HEK293 (cell line): Measurements from ENCODE around the gene TDRD10.

Experiments
- BCL6B ChIP-seq: fragments of 450-650 bp; formaldehyde crosslinking; IDR thresholded peaks from 2 replicates; pipeline ENCODE4 v1.5.1; 2017; ENCODE audit warnings: missing biosample characterization, missing genetic modification characterization
- HOXC10 ChIP-seq: sonication (generic); formaldehyde crosslinking; IDR thresholded peaks from 2 replicates; pipeline ENCODE4 v1.8.1; 2023; ENCODE audit warnings: mild to moderate bottlenecking, missing genetic modification reagents
- HOXD13 ChIP-seq: sonication (generic); formaldehyde crosslinking; IDR thresholded peaks from 2 replicates; pipeline ENCODE4 v1.8.0; 2022; ENCODE audit warnings: missing genetic modification reagents, borderline replicate concordance
- KLF1 ChIP-seq: fragments of 450-650 bp; formaldehyde crosslinking; IDR thresholded peaks from 2 replicates; pipeline ENCODE4 v1.5.1; 2016; ENCODE audit warnings: missing biosample characterization, missing genetic modification characterization
- KLF16 ChIP-seq: fragments of 450-650 bp; formaldehyde crosslinking; IDR thresholded peaks from 2 replicates; pipeline ENCODE4 v1.5.1; 2017; ENCODE audit warnings: missing biosample characterization, missing genetic modification characterization
- RBAK ChIP-seq: fragments of 450-650 bp; formaldehyde crosslinking; IDR thresholded peaks from 2 replicates; pipeline ENCODE4 v1.5.1; 2016; ENCODE audit warnings: missing biosample characterization, missing genetic modification characterization
- SP7 ChIP-seq: fragments of 450-650 bp; formaldehyde crosslinking; IDR thresholded peaks from 2 replicates; pipeline ENCODE4 v1.5.1; 2016; ENCODE audit warnings: missing biosample characterization, missing genetic modification characterization
- ZFP41 ChIP-seq: fragments of 450-650 bp; formaldehyde crosslinking; IDR thresholded peaks from 2 replicates; pipeline ENCODE4 v1.5.1; 2016; ENCODE audit warnings: missing biosample characterization, missing genetic modification characterization, borderline replicate concordance
- ZNF202 ChIP-seq: fragments of 450-650 bp; formaldehyde crosslinking; IDR thresholded peaks from 2 replicates; pipeline ENCODE4 v1.5.1; 2016; ENCODE audit warnings: missing biosample characterization, missing genetic modification characterization, borderline replicate concordance
- ZNF214 ChIP-seq: fragments of 450-650 bp; formaldehyde crosslinking; IDR thresholded peaks from 2 replicates; pipeline ENCODE4 v1.5.1; 2017; ENCODE audit warnings: missing biosample characterization, mild to moderate bottlenecking, missing genetic modification characterization, borderline replicate concordance
- ZNF324 ChIP-seq: fragments of 450-650 bp; formaldehyde crosslinking; IDR thresholded peaks from 2 replicates; pipeline ENCODE4 v1.5.1; 2016; ENCODE audit warnings: missing biosample characterization, missing genetic modification characterization
- ZNF341 ChIP-seq: fragments of 450-650 bp; formaldehyde crosslinking; IDR thresholded peaks from 2 replicates; pipeline ENCODE4; 2016; ENCODE audit warnings: low read depth, missing biosample characterization, missing genetic modification characterization
- ZNF394 ChIP-seq: fragments of 450-650 bp; formaldehyde crosslinking; IDR thresholded peaks from 2 replicates; pipeline ENCODE4 v1.5.1; 2016; ENCODE audit warnings: missing biosample characterization, missing genetic modification characterization, mild to moderate bottlenecking, moderate library complexity, borderline replicate concordance
- ZNF433 ChIP-seq: fragments of 450-650 bp; formaldehyde crosslinking; IDR thresholded peaks from 2 replicates; pipeline ENCODE4 v1.5.1; 2016; ENCODE audit warnings: missing biosample characterization, missing genetic modification characterization, low read depth
- ZNF48 ChIP-seq: fragments of 450-650 bp; formaldehyde crosslinking; IDR thresholded peaks from 2 replicates; pipeline ENCODE4 v1.5.1; 2016; ENCODE audit warnings: missing biosample characterization, missing genetic modification characterization
- ZNF514 ChIP-seq: fragments of 450-650 bp; formaldehyde crosslinking; IDR thresholded peaks from 2 replicates; pipeline ENCODE4 v1.5.1; 2016; ENCODE audit warnings: missing biosample characterization, missing genetic modification characterization
- ZNF549 ChIP-seq: fragments of 450-650 bp; IDR thresholded peaks from 2 replicates; pipeline ENCODE4 v1.5.1; 2018; ENCODE audit warnings: missing biosample characterization, missing genetic modification characterization, mild to moderate bottlenecking, inconsistent platforms, moderate library complexity
- ZNF558 ChIP-seq: fragments of 450-650 bp; formaldehyde crosslinking; IDR thresholded peaks from 2 replicates; pipeline ENCODE4 v1.5.1; 2016; ENCODE audit warnings: missing biosample characterization, missing genetic modification characterization
- ZNF600 ChIP-seq: fragments of 450-650 bp; formaldehyde crosslinking; IDR thresholded peaks from 2 replicates; pipeline ENCODE4 v1.5.1; 2016; ENCODE audit warnings: missing biosample characterization, missing genetic modification characterization
- ZNF621 ChIP-seq: fragments of 450-650 bp; formaldehyde crosslinking; IDR thresholded peaks from 2 replicates; pipeline ENCODE4 v1.5.1; 2017; ENCODE audit warnings: missing biosample characterization, missing genetic modification characterization
- ZNF626 ChIP-seq: fragments of 450-650 bp; sonication (Bioruptor Pico); formaldehyde crosslinking; IDR thresholded peaks from 2 replicates; pipeline ENCODE4 v1.5.1; 2018; ENCODE audit warnings: missing biosample characterization, missing genetic modification characterization, inconsistent platforms
- ZNF670 ChIP-seq: fragments of 450-650 bp; formaldehyde crosslinking; IDR thresholded peaks from 2 replicates; pipeline ENCODE4 v1.5.1; 2016; ENCODE audit warnings: missing biosample characterization, missing genetic modification characterization, low read depth
- ZNF76 ChIP-seq: fragments of 450-650 bp; formaldehyde crosslinking; IDR thresholded peaks from 2 replicates; pipeline ENCODE4; 2016; ENCODE audit warnings: low read depth, missing biosample characterization, missing genetic modification characterization, borderline replicate concordance
- ZSCAN30 ChIP-seq: fragments of 450-650 bp; IDR thresholded peaks from 2 replicates; pipeline ENCODE4 v1.5.1; 2018; ENCODE audit warnings: missing biosample characterization, mild to moderate bottlenecking, missing genetic modification characterization, moderate library complexity
- TF ChIP-seq, protein P1 (sequence below): fragments of 450-650 bp; formaldehyde crosslinking; IDR thresholded peaks from 2 replicates; pipeline ENCODE4 v1.5.1; 2016; ENCODE audit warnings: missing biosample characterization, missing genetic modification characterization
- TF ChIP-seq, protein P2 (sequence below): fragments of 450-650 bp; formaldehyde crosslinking; IDR thresholded peaks from 2 replicates; pipeline ENCODE4 v1.5.1; 2016; ENCODE audit warnings: missing biosample characterization, missing genetic modification characterization
- TF ChIP-seq, protein P3 (sequence below): fragments of 450-650 bp; formaldehyde crosslinking; IDR thresholded peaks from 2 replicates; pipeline ENCODE4; 2016; ENCODE audit warnings: missing biosample characterization, missing genetic modification characterization
- TF ChIP-seq, protein P4 (sequence below): fragments of 450-650 bp; formaldehyde crosslinking; IDR thresholded peaks from 2 replicates; pipeline ENCODE4 v1.5.1; 2016; ENCODE audit warnings: missing biosample characterization, missing genetic modification characterization
- TF ChIP-seq, protein P5 (sequence below): fragments of 450-650 bp; formaldehyde crosslinking; IDR thresholded peaks from 2 replicates; pipeline ENCODE4 v1.5.1; 2016; ENCODE audit warnings: missing biosample characterization, missing genetic modification characterization

The TDRD10 gene

GRCh38 chr1:154483941-154484803, 17.8 kb upstream of the TDRD10 start (continued):
- no peak for TF ChIP-seq RBAK (tag by site-specific recombination)
- no peak; the same call in 1 of the 2 replicates for TF ChIP-seq ZNF76 (tag by site-specific recombination)
- no peak for TF ChIP-seq BCL6B (tag by site-specific recombination)
- TF ChIP-seq, protein P1, sequence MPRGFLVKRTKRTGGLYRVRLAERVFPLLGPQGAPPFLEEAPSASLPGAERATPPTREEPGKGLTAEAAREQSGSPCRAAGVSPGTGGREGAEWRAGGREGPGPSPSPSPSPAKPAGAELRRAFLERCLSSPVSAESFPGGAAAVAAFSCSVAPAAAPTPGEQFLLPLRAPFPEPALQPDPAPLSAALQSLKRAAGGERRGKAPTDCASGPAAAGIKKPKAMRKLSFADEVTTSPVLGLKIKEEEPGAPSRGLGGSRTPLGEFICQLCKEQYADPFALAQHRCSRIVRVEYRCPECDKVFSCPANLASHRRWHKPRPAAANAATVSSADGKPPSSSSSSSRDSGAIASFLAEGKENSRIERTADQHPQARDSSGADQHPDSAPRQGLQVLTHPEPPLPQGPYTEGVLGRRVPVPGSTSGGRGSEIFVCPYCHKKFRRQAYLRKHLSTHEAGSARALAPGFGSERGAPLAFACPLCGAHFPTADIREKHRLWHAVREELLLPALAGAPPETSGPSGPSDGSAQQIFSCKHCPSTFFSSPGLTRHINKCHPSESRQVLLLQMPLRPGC (tag by site-specific recombination), result peak; percentile 90
- TF ChIP-seq, protein P2, sequence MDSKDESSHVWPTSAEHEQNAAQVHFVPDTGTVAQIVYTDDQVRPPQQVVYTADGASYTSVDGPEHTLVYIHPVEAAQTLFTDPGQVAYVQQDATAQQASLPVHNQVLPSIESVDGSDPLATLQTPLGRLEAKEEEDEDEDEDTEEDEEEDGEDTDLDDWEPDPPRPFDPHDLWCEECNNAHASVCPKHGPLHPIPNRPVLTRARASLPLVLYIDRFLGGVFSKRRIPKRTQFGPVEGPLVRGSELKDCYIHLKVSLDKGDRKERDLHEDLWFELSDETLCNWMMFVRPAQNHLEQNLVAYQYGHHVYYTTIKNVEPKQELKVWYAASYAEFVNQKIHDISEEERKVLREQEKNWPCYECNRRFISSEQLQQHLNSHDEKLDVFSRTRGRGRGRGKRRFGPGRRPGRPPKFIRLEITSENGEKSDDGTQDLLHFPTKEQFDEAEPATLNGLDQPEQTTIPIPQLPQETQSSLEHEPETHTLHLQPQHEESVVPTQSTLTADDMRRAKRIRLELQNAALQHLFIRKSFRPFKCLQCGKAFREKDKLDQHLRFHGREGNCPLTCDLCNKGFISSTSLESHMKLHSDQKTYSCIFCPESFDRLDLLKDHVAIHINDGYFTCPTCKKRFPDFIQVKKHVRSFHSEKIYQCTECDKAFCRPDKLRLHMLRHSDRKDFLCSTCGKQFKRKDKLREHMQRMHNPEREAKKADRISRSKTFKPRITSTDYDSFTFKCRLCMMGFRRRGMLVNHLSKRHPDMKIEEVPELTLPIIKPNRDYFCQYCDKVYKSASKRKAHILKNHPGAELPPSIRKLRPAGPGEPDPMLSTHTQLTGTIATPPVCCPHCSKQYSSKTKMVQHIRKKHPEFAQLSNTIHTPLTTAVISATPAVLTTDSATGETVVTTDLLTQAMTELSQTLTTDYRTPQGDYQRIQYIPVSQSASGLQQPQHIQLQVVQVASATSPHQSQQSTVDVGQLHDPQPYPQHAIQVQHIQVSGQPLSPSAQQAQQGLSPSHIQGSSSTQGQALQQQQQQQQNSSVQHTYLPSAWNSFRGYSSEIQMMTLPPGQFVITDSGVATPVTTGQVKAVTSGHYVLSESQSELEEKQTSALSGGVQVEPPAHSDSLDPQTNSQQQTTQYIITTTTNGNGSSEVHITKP (tag by site-specific recombination), result peak; percentile 87
- no peak for TF ChIP-seq ZNF341 (tag by site-specific recombination)
- peak; percentile 94 for TF ChIP-seq SP7 (tag by site-specific recombination)
- no peak for TF ChIP-seq ZNF214 (tag by site-specific recombination)
- TF ChIP-seq ZNF670 (tag by site-specific recombination), result no peak
- TF ChIP-seq ZNF558 (tag by site-specific recombination), result peak; percentile 67; the same call in 1 of the 2 replicates
- no peak for TF ChIP-seq ZNF621 (tag by site-specific recombination)
- TF ChIP-seq ZNF48 (tag by site-specific recombination), result no peak
- peak; percentile 42; the same call in 1 of the 2 replicates for TF ChIP-seq KLF16 (tag by site-specific recombination)
- peak; percentile 51 for TF ChIP-seq KLF1 (tag by site-specific recombination)
- TF ChIP-seq ZSCAN30 (tag by site-specific recombination), result no peak
- TF ChIP-seq, protein P3, sequence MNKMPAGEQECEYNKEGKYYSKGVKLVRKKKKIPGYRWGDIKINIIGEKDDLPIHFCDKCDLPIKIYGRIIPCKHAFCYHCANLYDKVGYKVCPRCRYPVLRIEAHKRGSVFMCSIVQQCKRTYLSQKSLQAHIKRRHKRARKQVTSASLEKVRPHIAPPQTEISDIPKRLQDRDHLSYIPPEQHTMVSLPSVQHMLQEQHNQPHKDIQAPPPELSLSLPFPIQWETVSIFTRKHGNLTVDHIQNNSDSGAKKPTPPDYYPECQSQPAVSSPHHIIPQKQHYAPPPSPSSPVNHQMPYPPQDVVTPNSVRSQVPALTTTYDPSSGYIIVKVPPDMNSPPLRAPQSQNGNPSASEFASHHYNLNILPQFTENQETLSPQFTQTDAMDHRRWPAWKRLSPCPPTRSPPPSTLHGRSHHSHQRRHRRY (tag by site-specific recombination), result no peak
- TF ChIP-seq ZNF202 (tag by site-specific recombination), result no peak
- TF ChIP-seq ZNF324 (tag by site-specific recombination), result peak; percentile 88
- TF ChIP-seq ZNF626 (tag by site-specific recombination), result no peak
- peak; percentile 94 for TF ChIP-seq ZNF600 (tag by site-specific recombination)
- no peak for TF ChIP-seq HOXD13 (CRISPR knock-in tag)
- TF ChIP-seq ZNF394 (tag by site-specific recombination), result peak; percentile 77; the same call in 1 of the 2 replicates
- 0 out of 2 replicates have a peak, but pooled peaks have one; percentile 8 for TF ChIP-seq ZNF549 (tag by site-specific recombination)
- TF ChIP-seq HOXC10 (CRISPR knock-in tag), result no peak
- TF ChIP-seq ZNF514 (tag by site-specific recombination), result no peak
- TF ChIP-seq ZNF433, result no peak
- TF ChIP-seq ZFP41 (tag by site-specific recombination), result no peak
- TF ChIP-seq, protein P4, sequence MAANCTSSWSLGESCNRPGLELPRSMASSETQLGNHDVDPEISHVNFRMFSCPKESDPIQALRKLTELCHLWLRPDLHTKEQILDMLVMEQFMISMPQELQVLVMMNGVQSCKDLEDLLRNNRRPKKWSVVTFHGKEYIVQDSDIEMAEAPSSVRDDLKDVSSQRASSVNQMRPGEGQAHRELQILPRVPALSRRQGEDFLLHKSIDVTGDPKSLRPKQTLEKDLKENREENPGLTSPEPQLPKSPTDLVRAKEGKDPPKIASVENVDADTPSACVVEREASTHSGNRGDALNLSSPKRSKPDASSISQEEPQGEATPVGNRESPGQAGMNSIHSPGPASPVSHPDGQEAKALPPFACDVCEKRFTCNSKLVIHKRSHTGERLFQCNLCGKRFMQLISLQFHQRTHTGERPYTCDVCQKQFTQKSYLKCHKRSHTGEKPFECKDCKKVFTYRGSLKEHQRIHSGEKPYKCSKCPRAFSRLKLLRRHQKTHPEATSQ (tag by site-specific recombination), result 0 out of 2 replicates have a peak, but pooled peaks have one; percentile 77
- TF ChIP-seq, protein P5, sequence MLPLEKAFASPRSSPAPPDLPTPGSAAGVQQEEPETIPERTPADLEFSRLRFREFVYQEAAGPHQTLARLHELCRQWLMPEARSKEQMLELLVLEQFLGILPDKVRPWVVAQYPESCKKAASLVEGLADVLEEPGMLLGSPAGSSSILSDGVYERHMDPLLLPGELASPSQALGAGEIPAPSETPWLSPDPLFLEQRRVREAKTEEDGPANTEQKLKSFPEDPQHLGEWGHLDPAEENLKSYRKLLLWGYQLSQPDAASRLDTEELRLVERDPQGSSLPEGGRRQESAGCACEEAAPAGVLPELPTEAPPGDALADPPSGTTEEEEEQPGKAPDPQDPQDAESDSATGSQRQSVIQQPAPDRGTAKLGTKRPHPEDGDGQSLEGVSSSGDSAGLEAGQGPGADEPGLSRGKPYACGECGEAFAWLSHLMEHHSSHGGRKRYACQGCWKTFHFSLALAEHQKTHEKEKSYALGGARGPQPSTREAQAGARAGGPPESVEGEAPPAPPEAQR (tag by site-specific recombination), result 0 out of 2 replicates have a peak, but pooled peaks have one; percentile 36
